Body of pancreas (tissue), 4 donors: ENCODE measurements around the gene KIAA0586. TPM values are rescaled to one million over a fixed set of nuclear protein-coding genes. Genes with fewer than 3 reads are reported as not detected.

Experiments
- ATAC-seq: fragments of 150-250 bp; one replicate; pipeline ENCODE4 v1.9.1; 2016
- DNase-seq, 4 donors: peaks; one replicate each; pipeline ENCODE4 v3.0.0-alpha.2; 2019
- H3K27ac ChIP-seq, 4 donors: fragments of 200-600 bp; sonication (generic); 1 replicate in 3 of 4; 2 replicates in 1 of 4; pipeline versions ENCODE4 v1.5.1 to v1.6.1; 2016 to 2019; ENCODE audit warnings: mild to moderate bottlenecking in 1 of 4, mixed read lengths in 1 of 4, moderate library complexity in 1 of 4
- H3K27me3 ChIP-seq, 2 donors: fragments of 200-600 bp; sonication (generic); one replicate each; pipeline ENCODE4 v1.6.0; 2016; ENCODE audit warnings: mild to moderate bottlenecking in 1 of 2
- H3K36me3 ChIP-seq, 2 donors: fragments of 200-600 bp; sonication (generic); replicated peaks in 1 of 2; 2 replicates each; pipeline ENCODE4 v1.5.1; 2016; ENCODE audit warnings: low read depth in 2 of 2; ENCODE audit not compliant: insufficient read depth in 1 of 2
- H3K4me1 ChIP-seq: fragments of 200-600 bp; sonication (generic); one replicate; pipeline ENCODE4 v1.6.0; 2016
- H3K4me3 ChIP-seq, 2 donors: fragments of 200-600 bp; sonication (generic); 1 replicate in 1 of 2; 2 replicates in 1 of 2; pipeline ENCODE4 v1.5.1; 2016 to 2019
- H3K9me3 ChIP-seq, 3 donors: fragments of 200-600 bp; sonication (generic); 1 replicate in 2 of 3; 2 replicates in 1 of 3; pipeline ENCODE4 v1.5.1; 2016
- POLR2A ChIP-seq, 3 donors: fragments of 450-650 bp; IDR thresholded peaks; one replicate each; pipeline ENCODE4 v1.6.1; 2016; ENCODE audit warnings: antibody characterized with exemption in 3 of 3, mild to moderate bottlenecking in 2 of 3
- WGBS, 2 donors: methylation state at CpG; one replicate each; pipeline ENCODE4 v1.1.5; 2017; 5-methylcytosine and 5-hydroxymethylcytosine counted together
- intact Hi-C: fragments of 100-400 bp; cut with DNase I; formaldehyde crosslinking; loops from one replicate; pipeline ENCODE4 v1.15.1; 2023
- total RNA-seq, 2 donors: library from RNA; depleted of rRNA; stranded (reverse); fragments of >200 nt; gene quantifications; one replicate each; pipeline ENCODE4 v1.1.0, GENCODE V29; 2016
- TF ChIP-seq, protein P1 (sequence below), 7 experiments: fragments of 450-650 bp in 4 of 7; fragments of 200-600 bp in 3 of 7; sonication (generic) in 3 of 7; IDR thresholded peaks; one replicate each; pipeline ENCODE4 v1.5.1; 2016 to 2019; ENCODE audit warnings: antibody characterized with exemption in 7 of 7

The KIAA0586 gene
- total RNA-seq, 2 donors from 2014 or later, result 9.2 to 20.0 TPM

- TF ChIP-seq POLR2A (IDR thresholded peaks at IDR 0.05), result no peak
- TF ChIP-seq, protein P1, sequence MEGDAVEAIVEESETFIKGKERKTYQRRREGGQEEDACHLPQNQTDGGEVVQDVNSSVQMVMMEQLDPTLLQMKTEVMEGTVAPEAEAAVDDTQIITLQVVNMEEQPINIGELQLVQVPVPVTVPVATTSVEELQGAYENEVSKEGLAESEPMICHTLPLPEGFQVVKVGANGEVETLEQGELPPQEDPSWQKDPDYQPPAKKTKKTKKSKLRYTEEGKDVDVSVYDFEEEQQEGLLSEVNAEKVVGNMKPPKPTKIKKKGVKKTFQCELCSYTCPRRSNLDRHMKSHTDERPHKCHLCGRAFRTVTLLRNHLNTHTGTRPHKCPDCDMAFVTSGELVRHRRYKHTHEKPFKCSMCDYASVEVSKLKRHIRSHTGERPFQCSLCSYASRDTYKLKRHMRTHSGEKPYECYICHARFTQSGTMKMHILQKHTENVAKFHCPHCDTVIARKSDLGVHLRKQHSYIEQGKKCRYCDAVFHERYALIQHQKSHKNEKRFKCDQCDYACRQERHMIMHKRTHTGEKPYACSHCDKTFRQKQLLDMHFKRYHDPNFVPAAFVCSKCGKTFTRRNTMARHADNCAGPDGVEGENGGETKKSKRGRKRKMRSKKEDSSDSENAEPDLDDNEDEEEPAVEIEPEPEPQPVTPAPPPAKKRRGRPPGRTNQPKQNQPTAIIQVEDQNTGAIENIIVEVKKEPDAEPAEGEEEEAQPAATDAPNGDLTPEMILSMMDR (IDR thresholded peaks at IDR 0.05), result no peak
- Histone ChIP-seq H3K27ac (no peak overlapping the region), H3K36me3 (peaks cover 0 to 5% of the 10 kb centered on the region in 2 donors), H3K9me3 (no peaks in the 10 kb centered on the region), H3K4me3 (no peak overlapping the region), H3K4me1 (no peaks in the 10 kb centered on the region), H3K27me3 (no peaks in the 10 kb centered on the region)
- 63 to 68% methylated on average over 1 of the region's 1 CpG for WGBS, 2 donors
- no peak for DNase-seq
- no peak for ATAC-seq
- intact Hi-C loops, result no loop called here
Measured at GRCh38 chr14:58484176-58484575, 56.7 kb downstream of the KIAA0586 start.

- Histone ChIP-seq H3K4me3 (no peak overlapping the region), H3K36me3 (peaks cover 0 to 8% of the 10 kb centered on the region in 2 donors), H3K27me3 (no peaks in the 10 kb centered on the region), H3K9me3 (no peaks in the 10 kb centered on the region), H3K4me1 (no peaks in the 10 kb centered on the region), H3K27ac (no peak overlapping the region)
- DNase-seq (no peak), ATAC-seq (no peak)
- WGBS, 2 donors, result 48 to 89% methylated on average over 1 of the region's 1 CpG
- intact Hi-C loops, result no loop called here
- TF ChIP-seq POLR2A (IDR thresholded peaks at IDR 0.05), result no peak
- TF ChIP-seq, protein P1 (IDR thresholded peaks at IDR 0.05), result no peak
Measured at GRCh38 chr14:58488550-58488949, 61.0 kb downstream of the KIAA0586 start.

GRCh38 chr14:58491593-58491992 is 64.1 kb downstream of the KIAA0586 start:
- Histone ChIP-seq H3K36me3 (peaks cover 0 to 8% of the 10 kb centered on the region in 2 donors), H3K27me3 (no peaks in the 10 kb centered on the region), H3K4me1 (no peaks in the 10 kb centered on the region), H3K27ac (no peak overlapping the region), H3K4me3 (no peak overlapping the region), H3K9me3 (no peaks in the 10 kb centered on the region)
- TF ChIP-seq POLR2A (IDR thresholded peaks at IDR 0.05), result no peak
- TF ChIP-seq, protein P1 (IDR thresholded peaks at IDR 0.05), result no peak
- DNase-seq, result no peak
- intact Hi-C loops, result no loop called here
- no peak for ATAC-seq
- WGBS, 2 donors, result 95 to 100% methylated on average over 1 of the region's 1 CpG

DNA sequence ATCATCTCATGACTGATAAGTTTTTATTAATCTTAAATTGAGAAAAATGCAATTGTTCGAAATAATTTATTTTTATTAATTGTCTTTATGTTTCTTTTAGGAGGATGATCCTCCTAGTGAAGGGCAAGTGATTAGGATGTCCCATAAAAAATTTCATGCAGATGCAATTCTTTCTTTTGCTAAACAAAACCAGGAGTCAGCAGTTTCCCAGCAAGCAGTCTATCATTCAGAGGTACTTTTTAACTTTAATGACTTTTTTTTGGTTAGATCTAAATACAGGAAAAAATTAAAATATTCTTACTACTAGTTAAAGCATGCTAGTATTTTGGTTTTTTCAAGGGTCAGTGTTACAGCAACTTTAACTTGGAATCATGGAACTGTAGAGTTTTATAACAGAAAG is 64.5 kb downstream of the KIAA0586 start:
- DNase-seq, result no peak
- Histone ChIP-seq H3K36me3 (peaks cover 0 to 8% of the 10 kb centered on the region in 2 donors), H3K9me3 (no peaks in the 10 kb centered on the region), H3K27ac (no peak overlapping the region), H3K4me1 (no peaks in the 10 kb centered on the region), H3K27me3 (no peaks in the 10 kb centered on the region), H3K4me3 (no peak overlapping the region)
- 78 to 85% methylated on average over 1 of the region's 1 CpG for WGBS, 2 donors
- intact Hi-C loops, result no loop called here
- TF ChIP-seq, protein P1 (IDR thresholded peaks at IDR 0.05), result no peak
- no peak for TF ChIP-seq POLR2A (IDR thresholded peaks at IDR 0.05)
- no peak for ATAC-seq

GRCh38 chr14:58501214-58501816 is 73.8 kb downstream of the KIAA0586 start:
- Histone ChIP-seq H3K27ac (no peak overlapping the region), H3K9me3 (no peaks in the 10 kb centered on the region), H3K27me3 (no peaks in the 10 kb centered on the region), H3K36me3 (peaks cover 0 to 4% of the 10 kb centered on the region in 2 donors), H3K4me1 (no peaks in the 10 kb centered on the region), H3K4me3 (no peak overlapping the region)
- TF ChIP-seq POLR2A (IDR thresholded peaks at IDR 0.05), result no peak
- TF ChIP-seq, protein P1 (IDR thresholded peaks at IDR 0.05), result peak; percentile 56 to 85 (median 80)
- ATAC-seq (peak; percentile 62), DNase-seq (peak in 2 of 4 donors; percentile 27 to 44)
- intact Hi-C loops, result no loop called here
- 40 to 45% methylated on average over 3 of the region's 3 CpGs for WGBS, 2 donors
